SK-N-SH treated with all-trans-retinoic acid at 6 μM for 48 hours (cell line): ENCODE measurements around the gene MAP3K7.
A peak's percentile ranks its signal among the peaks of the same experiment; 100 is the strongest.

Experiments used
- ATAC-seq: fragments of 200-7000 bp; cut with Tn5 transposase; 3 replicates; pipeline ENCODE4 v1.9.1; 2020; ENCODE audit warnings: mild to moderate bottlenecking, moderate library complexity
- ARNTL ChIP-seq: fragments of 450-650 bp; formaldehyde crosslinking; IDR thresholded peaks from 2 replicates; pipeline ENCODE4 v1.5.0; 2020; ENCODE audit warnings: low read depth, mild to moderate bottlenecking, moderate library complexity, borderline replicate concordance
- BACH2 ChIP-seq: fragments of 250-450 bp; sonication (Bioruptor Pico); IDR thresholded peaks from 2 replicates; pipeline ENCODE4 v1.9.0; 2021; ENCODE audit warnings: mild to moderate bottlenecking, borderline replicate concordance
- CSDC2 ChIP-seq: fragments of 250-450 bp; sonication (Bioruptor Pico); IDR thresholded peaks from 2 replicates; pipeline ENCODE4 v1.5.0; 2020; ENCODE audit warnings: mild to moderate bottlenecking, moderate library complexity
- ESRRG ChIP-seq: fragments of 250-450 bp; sonication (Bioruptor Pico); IDR thresholded peaks from 2 replicates; pipeline ENCODE4 v1.6.1; 2021; ENCODE audit warnings: mild to moderate bottlenecking
- GLIS3 ChIP-seq: fragments of 250-450 bp; sonication (Bioruptor Pico); IDR thresholded peaks from 2 replicates; pipeline ENCODE4 v1.5.0; 2020; ENCODE audit warnings: mild to moderate bottlenecking, moderate library complexity
- ISL1 ChIP-seq: fragments of 250-450 bp; sonication (Bioruptor Pico); IDR thresholded peaks from 2 replicates; pipeline ENCODE4 v2.1.2; 2022; ENCODE audit warnings: mild to moderate bottlenecking, moderate library complexity
- PPARA ChIP-seq: fragments of 250-450 bp; sonication (Bioruptor Pico); IDR thresholded peaks from 2 replicates; pipeline ENCODE4 v1.5.0; 2020; ENCODE audit warnings: mild to moderate bottlenecking, borderline replicate concordance
- SNAI2 ChIP-seq: fragments of 250-450 bp; sonication (Bioruptor Pico); IDR thresholded peaks from 2 replicates; pipeline ENCODE4 v1.5.0; 2020; ENCODE audit warnings: mild to moderate bottlenecking, moderate library complexity
- TCF4 ChIP-seq: fragments of 250-450 bp; sonication (Bioruptor Pico); IDR thresholded peaks from 2 replicates; pipeline ENCODE4 v1.8.0; 2021; ENCODE audit warnings: mild to moderate bottlenecking, moderate library complexity, borderline replicate concordance
- ZFP3 ChIP-seq: fragments of 250-450 bp; sonication (Bioruptor Pico); IDR thresholded peaks from 2 replicates; pipeline ENCODE4 v1.5.0; 2020; ENCODE audit warnings: mild to moderate bottlenecking, moderate library complexity
- ZFP30 ChIP-seq: fragments of 450-650 bp; formaldehyde crosslinking; IDR thresholded peaks from 2 replicates; pipeline ENCODE4 v1.5.0; 2022; ENCODE audit warnings: mild to moderate bottlenecking, moderate library complexity
- ZNF70 ChIP-seq: fragments of 450-650 bp; formaldehyde crosslinking; IDR thresholded peaks from 2 replicates; pipeline ENCODE4 v1.5.0; 2020; ENCODE audit warnings: mild to moderate bottlenecking, moderate library complexity
- ZNF8 ChIP-seq: fragments of 450-650 bp; formaldehyde crosslinking; IDR thresholded peaks from 2 replicates; pipeline ENCODE4 v1.5.0; 2020; ENCODE audit warnings: mild to moderate bottlenecking, moderate library complexity
- TF ChIP-seq, protein P1 (sequence below): fragments of 250-450 bp; sonication (Bioruptor Pico); IDR thresholded peaks from 2 replicates; pipeline ENCODE4 v1.8.0; 2021; ENCODE audit warnings: low read depth, mild to moderate bottlenecking, moderate library complexity, borderline replicate concordance
- TF ChIP-seq, protein P2 (sequence below): fragments of 250-450 bp; sonication (Bioruptor Pico); IDR thresholded peaks from 2 replicates; pipeline ENCODE4 v1.5.1; 2021; ENCODE audit warnings: mild to moderate bottlenecking, moderate library complexity
- TF ChIP-seq, protein P3 (sequence below): fragments of 250-450 bp; sonication (Bioruptor Pico); IDR thresholded peaks from 2 replicates; pipeline ENCODE4 v1.5.1; 2020; ENCODE audit warnings: low read depth, mild to moderate bottlenecking, moderate library complexity
- TF ChIP-seq, protein P4 (sequence below): fragments of 250-450 bp; sonication (Bioruptor Pico); IDR thresholded peaks from 2 replicates; pipeline ENCODE4 v1.8.0; 2020; ENCODE audit warnings: mild to moderate bottlenecking, moderate library complexity, borderline replicate concordance
- TF ChIP-seq, protein P5 (sequence below): fragments of 250-450 bp; sonication (Bioruptor Pico); IDR thresholded peaks from 2 replicates; pipeline ENCODE4 v1.5.0; 2020; ENCODE audit warnings: mild to moderate bottlenecking, moderate library complexity

MAP3K7 gene

DNA sequence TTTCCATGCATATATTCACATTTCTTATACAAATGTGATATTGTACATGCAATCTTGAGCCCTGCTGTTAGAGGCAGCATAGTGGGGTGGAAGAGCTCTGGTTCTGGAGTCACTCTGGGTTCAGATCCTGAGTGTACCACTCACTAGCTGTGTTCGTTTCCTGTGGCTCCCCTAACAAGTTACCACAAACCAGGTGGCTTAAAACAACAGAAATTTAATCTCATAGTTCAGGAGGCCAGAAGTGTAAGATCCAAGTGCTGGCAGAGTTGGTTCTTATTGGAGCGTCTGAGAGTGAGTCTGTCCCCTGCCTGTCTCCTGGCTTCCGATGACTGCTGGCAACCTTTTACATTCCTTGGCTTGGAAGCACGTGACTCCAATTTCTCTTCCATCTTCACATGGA, 115.6 kb downstream of the MAP3K7 start:
- ATAC-seq: no peak
- TF ChIP-seq, protein P1, sequence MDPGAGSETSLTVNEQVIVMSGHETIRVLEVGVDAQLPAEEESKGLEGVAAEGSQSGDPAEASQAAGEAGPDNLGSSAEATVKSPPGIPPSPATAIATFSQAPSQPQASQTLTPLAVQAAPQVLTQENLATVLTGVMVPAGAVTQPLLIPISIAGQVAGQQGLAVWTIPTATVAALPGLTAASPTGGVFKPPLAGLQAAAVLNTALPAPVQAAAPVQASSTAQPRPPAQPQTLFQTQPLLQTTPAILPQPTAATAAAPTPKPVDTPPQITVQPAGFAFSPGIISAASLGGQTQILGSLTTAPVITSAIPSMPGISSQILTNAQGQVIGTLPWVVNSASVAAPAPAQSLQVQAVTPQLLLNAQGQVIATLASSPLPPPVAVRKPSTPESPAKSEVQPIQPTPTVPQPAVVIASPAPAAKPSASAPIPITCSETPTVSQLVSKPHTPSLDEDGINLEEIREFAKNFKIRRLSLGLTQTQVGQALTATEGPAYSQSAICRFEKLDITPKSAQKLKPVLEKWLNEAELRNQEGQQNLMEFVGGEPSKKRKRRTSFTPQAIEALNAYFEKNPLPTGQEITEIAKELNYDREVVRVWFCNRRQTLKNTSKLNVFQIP (CRISPR knock-in tag): no peak
- TF ChIP-seq CSDC2: no peak
- TF ChIP-seq, protein P2, sequence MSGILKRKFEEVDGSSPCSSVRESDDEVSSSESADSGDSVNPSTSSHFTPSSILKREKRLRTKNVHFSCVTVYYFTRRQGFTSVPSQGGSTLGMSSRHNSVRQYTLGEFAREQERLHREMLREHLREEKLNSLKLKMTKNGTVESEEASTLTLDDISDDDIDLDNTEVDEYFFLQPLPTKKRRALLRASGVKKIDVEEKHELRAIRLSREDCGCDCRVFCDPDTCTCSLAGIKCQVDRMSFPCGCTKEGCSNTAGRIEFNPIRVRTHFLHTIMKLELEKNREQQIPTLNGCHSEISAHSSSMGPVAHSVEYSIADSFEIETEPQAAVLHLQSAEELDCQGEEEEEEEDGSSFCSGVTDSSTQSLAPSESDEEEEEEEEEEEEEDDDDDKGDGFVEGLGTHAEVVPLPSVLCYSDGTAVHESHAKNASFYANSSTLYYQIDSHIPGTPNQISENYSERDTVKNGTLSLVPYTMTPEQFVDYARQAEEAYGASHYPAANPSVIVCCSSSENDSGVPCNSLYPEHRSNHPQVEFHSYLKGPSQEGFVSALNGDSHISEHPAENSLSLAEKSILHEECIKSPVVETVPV (CRISPR knock-in tag): no peak

DNA sequence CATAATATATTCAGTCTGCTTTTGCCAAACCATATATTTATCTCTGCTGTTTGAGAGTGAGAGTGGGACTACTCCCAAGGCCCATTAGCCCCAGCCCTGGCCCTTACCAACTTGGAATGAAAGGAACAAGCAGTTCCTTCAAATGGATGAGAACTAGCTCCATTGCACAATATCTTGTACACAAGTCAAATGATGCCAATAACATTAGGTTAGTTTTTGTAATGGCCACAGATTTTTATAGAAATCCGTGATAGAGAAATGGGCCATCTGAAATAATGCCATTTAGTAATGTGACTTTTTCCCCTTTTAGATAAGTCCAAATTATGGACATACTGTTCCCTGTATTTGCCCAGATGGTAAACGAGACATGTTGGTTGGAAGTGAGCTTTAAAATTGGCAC, 117.0 kb downstream of the MAP3K7 start:
- ATAC-seq: no peak
- TF ChIP-seq ZFP3: no peak
- TF ChIP-seq TCF4 (CRISPR knock-in tag): no peak
- TF ChIP-seq, protein P1 (CRISPR knock-in tag): no peak
- TF ChIP-seq SNAI2 (CRISPR knock-in tag): no peak
- TF ChIP-seq BACH2 (CRISPR knock-in tag): no peak
- TF ChIP-seq PPARA (CRISPR knock-in tag): no peak
- TF ChIP-seq, protein P3, sequence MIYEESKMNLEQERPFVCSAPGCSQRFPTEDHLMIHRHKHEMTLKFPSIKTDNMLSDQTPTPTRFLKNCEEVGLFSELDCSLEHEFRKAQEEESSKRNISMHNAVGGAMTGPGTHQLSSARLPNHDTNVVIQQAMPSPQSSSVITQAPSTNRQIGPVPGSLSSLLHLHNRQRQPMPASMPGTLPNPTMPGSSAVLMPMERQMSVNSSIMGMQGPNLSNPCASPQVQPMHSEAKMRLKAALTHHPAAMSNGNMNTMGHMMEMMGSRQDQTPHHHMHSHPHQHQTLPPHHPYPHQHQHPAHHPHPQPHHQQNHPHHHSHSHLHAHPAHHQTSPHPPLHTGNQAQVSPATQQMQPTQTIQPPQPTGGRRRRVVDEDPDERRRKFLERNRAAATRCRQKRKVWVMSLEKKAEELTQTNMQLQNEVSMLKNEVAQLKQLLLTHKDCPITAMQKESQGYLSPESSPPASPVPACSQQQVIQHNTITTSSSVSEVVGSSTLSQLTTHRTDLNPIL (CRISPR knock-in tag): no peak
- TF ChIP-seq GLIS3 (CRISPR knock-in tag): no peak
- TF ChIP-seq ISL1 (CRISPR knock-in tag): no peak
- TF ChIP-seq, protein P2 (CRISPR knock-in tag): no peak
- TF ChIP-seq, protein P4, sequence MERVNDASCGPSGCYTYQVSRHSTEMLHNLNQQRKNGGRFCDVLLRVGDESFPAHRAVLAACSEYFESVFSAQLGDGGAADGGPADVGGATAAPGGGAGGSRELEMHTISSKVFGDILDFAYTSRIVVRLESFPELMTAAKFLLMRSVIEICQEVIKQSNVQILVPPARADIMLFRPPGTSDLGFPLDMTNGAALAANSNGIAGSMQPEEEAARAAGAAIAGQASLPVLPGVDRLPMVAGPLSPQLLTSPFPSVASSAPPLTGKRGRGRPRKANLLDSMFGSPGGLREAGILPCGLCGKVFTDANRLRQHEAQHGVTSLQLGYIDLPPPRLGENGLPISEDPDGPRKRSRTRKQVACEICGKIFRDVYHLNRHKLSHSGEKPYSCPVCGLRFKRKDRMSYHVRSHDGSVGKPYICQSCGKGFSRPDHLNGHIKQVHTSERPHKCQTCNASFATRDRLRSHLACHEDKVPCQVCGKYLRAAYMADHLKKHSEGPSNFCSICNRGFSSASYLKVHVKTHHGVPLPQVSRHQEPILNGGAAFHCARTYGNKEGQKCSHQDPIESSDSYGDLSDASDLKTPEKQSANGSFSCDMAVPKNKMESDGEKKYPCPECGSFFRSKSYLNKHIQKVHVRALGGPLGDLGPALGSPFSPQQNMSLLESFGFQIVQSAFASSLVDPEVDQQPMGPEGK: no peak
- no peak for TF ChIP-seq ARNTL (CRISPR knock-in tag)
- TF ChIP-seq CSDC2: no peak

DNA sequence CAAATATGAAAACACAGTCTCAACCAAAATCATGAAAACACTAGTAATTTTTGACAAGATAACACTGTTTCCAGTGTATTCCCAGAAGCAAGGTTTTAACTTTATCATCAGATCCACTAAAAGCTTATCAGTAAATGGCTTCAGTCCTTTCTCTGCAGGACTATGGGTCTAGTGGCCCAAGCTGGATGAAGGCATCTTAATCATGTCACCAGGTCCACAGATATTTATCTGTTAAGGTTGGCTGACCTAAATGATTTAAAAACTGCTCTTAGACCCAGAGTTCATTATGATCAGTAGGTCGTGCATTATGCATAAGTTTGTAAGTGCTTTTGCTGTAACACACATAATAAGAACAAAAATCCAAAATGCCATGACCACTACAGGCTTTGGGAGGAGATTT, 118.0 kb downstream of the MAP3K7 start:
- TF ChIP-seq ZNF70 (CRISPR knock-in tag) (no peak), SNAI2 (CRISPR knock-in tag) (no peak), ZFP3 (no peak), ZNF8 (CRISPR knock-in tag) (no peak), TCF4 (CRISPR knock-in tag) (peak; percentile 23; the same call in 1 of the 2 replicates)
- TF ChIP-seq, protein P3 (CRISPR knock-in tag): no peak
- ATAC-seq: no peak

DNA sequence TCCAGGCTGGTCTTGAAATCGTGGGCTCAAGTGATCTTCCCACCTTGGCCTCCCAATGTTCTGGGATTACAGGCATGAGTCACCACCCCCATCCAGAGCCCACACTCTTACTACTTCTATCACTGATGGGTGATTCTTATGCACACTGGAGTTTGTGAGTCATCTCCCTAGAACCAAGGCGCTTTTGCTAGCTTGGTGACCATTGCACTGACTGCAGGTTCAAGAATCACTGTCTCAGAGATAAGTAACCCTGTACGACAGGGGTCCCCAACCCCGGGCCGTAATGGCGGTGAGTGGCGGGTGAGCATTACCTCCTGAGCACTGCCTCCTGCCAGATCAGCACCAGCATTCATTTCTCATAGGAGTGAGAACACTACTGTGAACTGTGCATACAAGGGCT, 118.8 kb downstream of the MAP3K7 start:
- ATAC-seq: 0 out of 3 replicates have a peak, but pooled peaks have one; percentile 31
- TF ChIP-seq, protein P4: no peak
- TF ChIP-seq, protein P5, sequence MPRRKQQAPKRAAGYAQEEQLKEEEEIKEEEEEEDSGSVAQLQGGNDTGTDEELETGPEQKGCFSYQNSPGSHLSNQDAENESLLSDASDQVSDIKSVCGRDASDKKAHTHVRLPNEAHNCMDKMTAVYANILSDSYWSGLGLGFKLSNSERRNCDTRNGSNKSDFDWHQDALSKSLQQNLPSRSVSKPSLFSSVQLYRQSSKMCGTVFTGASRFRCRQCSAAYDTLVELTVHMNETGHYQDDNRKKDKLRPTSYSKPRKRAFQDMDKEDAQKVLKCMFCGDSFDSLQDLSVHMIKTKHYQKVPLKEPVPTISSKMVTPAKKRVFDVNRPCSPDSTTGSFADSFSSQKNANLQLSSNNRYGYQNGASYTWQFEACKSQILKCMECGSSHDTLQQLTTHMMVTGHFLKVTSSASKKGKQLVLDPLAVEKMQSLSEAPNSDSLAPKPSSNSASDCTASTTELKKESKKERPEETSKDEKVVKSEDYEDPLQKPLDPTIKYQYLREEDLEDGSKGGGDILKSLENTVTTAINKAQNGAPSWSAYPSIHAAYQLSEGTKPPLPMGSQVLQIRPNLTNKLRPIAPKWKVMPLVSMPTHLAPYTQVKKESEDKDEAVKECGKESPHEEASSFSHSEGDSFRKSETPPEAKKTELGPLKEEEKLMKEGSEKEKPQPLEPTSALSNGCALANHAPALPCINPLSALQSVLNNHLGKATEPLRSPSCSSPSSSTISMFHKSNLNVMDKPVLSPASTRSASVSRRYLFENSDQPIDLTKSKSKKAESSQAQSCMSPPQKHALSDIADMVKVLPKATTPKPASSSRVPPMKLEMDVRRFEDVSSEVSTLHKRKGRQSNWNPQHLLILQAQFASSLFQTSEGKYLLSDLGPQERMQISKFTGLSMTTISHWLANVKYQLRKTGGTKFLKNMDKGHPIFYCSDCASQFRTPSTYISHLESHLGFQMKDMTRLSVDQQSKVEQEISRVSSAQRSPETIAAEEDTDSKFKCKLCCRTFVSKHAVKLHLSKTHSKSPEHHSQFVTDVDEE (CRISPR knock-in tag): no peak
- TF ChIP-seq CSDC2 (no peak), ISL1 (CRISPR knock-in tag) (no peak), ZFP30 (no peak), ESRRG (CRISPR knock-in tag) (no peak), BACH2 (CRISPR knock-in tag) (no peak)
